ENCODE data around the gene IRF6. TPM values are rescaled to one million over a fixed set of nuclear protein-coding genes. Genes with fewer than 3 reads are reported as not detected.
A peak's percentile ranks its signal among the peaks of the same experiment; 100 is the strongest.

IRF6 gene
- total RNA-seq, 1 donor = 0.94 TPM

- no peak overlapping the region for H3K4me3 ChIP-seq (ENCODE audit: low read length)
- peaks cover 16% of the 10 kb centered on the region for H3K4me1 ChIP-seq (ENCODE audit: insufficient read depth, low read length)
- H3K27me3 ChIP-seq (ENCODE audit: insufficient read depth, low read length) = no peaks in the 10 kb centered on the region
- H3K9me3 ChIP-seq (ENCODE audit: low read depth, low read length) = no peaks in the 10 kb centered on the region
These were observed 24.8 kb upstream of the IRF6 start for GRCh38 chr1:209830722-209831121.

- H3K4me1 ChIP-seq (ENCODE audit: insufficient read depth, low read length) = peaks cover 16% of the 10 kb centered on the region
These were observed 23.8 kb upstream of the IRF6 start for GRCh38 chr1:209829716-209830115.

GRCh38 chr1:209827384-209828262 lies 21.7 kb upstream of the IRF6 start, which contains the start of gene UTP25:
UTP25 (plus strand) TSS chr1:209827972; CDS start chr1:209828064, 92 bp downstream.
- Histone ChIP-seq H3K9me3 (ENCODE audit: low read depth, low read length) (no peaks in the 10 kb centered on the region), H3K4me1 (ENCODE audit: insufficient read depth, low read length) (peaks cover 16% of the 10 kb centered on the region), H3K4me3 (ENCODE audit: low read length) (peak within 1 kb of the TSS; percentile 64), H3K27me3 (ENCODE audit: insufficient read depth, low read length) (peaks cover 5% of the 10 kb centered on the region)

More at GRCh38 chr1:209829716-209830115, 23.8 kb upstream of the IRF6 start:
- Histone ChIP-seq H3K27me3 (ENCODE audit: insufficient read depth, low read length) (peaks cover 2% of the 10 kb centered on the region), H3K4me3 (ENCODE audit: low read length) (no peak overlapping the region), H3K9me3 (ENCODE audit: low read depth, low read length) (no peaks in the 10 kb centered on the region)

GRCh38 chr1:209825591-209826434 lies 19.9 kb upstream of the IRF6 start:
- peaks cover 16% of the 10 kb centered on the region for H3K4me1 ChIP-seq (ENCODE audit: insufficient read depth, low read length)
- no peaks in the 10 kb centered on the region for H3K9me3 ChIP-seq (ENCODE audit: low read depth, low read length)
- H3K27me3 ChIP-seq (ENCODE audit: insufficient read depth, low read length) = peaks cover 8% of the 10 kb centered on the region
- H3K4me3 ChIP-seq (ENCODE audit: low read length) = no peak overlapping the region

GRCh38 chr1:209823143-209824041 lies 17.4 kb upstream of the IRF6 start:
- Histone ChIP-seq H3K27me3 (ENCODE audit: insufficient read depth, low read length) (peaks cover 18% of the 10 kb centered on the region), H3K4me1 (ENCODE audit: insufficient read depth, low read length) (peaks cover 5% of the 10 kb centered on the region), H3K9me3 (ENCODE audit: low read depth, low read length) (no peaks in the 10 kb centered on the region), H3K4me3 (ENCODE audit: low read length) (no peak overlapping the region)

GRCh38 chr1:209822706-209823105 lies 16.8 kb upstream of the IRF6 start:
- Histone ChIP-seq H3K9me3 (ENCODE audit: low read depth, low read length) (no peaks in the 10 kb centered on the region), H3K4me3 (ENCODE audit: low read length) (no peak overlapping the region), H3K27me3 (ENCODE audit: insufficient read depth, low read length) (peaks cover 18% of the 10 kb centered on the region), H3K4me1 (ENCODE audit: insufficient read depth, low read length) (peaks cover 5% of the 10 kb centered on the region)

- Histone ChIP-seq H3K9me3 (ENCODE audit: low read depth, low read length) (no peaks in the 10 kb centered on the region), H3K27me3 (ENCODE audit: insufficient read depth, low read length) (peaks cover 18% of the 10 kb centered on the region), H3K4me1 (ENCODE audit: insufficient read depth, low read length) (no peaks in the 10 kb centered on the region), H3K4me3 (ENCODE audit: low read length) (no peak overlapping the region)
These were observed 15.0 kb upstream of the IRF6 start for GRCh38 chr1:209820986-209821385.

- Histone ChIP-seq H3K4me1 (ENCODE audit: insufficient read depth, low read length) (no peaks in the 10 kb centered on the region), H3K9me3 (ENCODE audit: low read depth, low read length) (no peaks in the 10 kb centered on the region), H3K4me3 (ENCODE audit: low read length) (no peak overlapping the region), H3K27me3 (ENCODE audit: insufficient read depth, low read length) (peaks cover 16% of the 10 kb centered on the region)
These were observed 13.1 kb upstream of the IRF6 start for GRCh38 chr1:209819058-209819457.

GRCh38 chr1:209817691-209818090 lies 11.7 kb upstream of the IRF6 start:
- H3K27me3 ChIP-seq (ENCODE audit: insufficient read depth, low read length) = peaks cover 13% of the 10 kb centered on the region
- H3K4me1 ChIP-seq (ENCODE audit: insufficient read depth, low read length) = no peaks in the 10 kb centered on the region
- no peaks in the 10 kb centered on the region for H3K9me3 ChIP-seq (ENCODE audit: low read depth, low read length)
- H3K4me3 ChIP-seq (ENCODE audit: low read length) = no peak overlapping the region

GRCh38 chr1:209816923-209817322 lies 11.0 kb upstream of the IRF6 start:
- H3K4me3 ChIP-seq (ENCODE audit: low read length) = no peak overlapping the region
- H3K4me1 ChIP-seq (ENCODE audit: insufficient read depth, low read length) = no peaks in the 10 kb centered on the region
- peaks cover 13% of the 10 kb centered on the region for H3K27me3 ChIP-seq (ENCODE audit: insufficient read depth, low read length)
- no peaks in the 10 kb centered on the region for H3K9me3 ChIP-seq (ENCODE audit: low read depth, low read length)

GRCh38 chr1:209815931-209816341 lies 10.0 kb upstream of the IRF6 start:
- Histone ChIP-seq H3K4me3 (ENCODE audit: low read length) (no peak overlapping the region), H3K27me3 (ENCODE audit: insufficient read depth, low read length) (peaks cover 10% of the 10 kb centered on the region), H3K4me1 (ENCODE audit: insufficient read depth, low read length) (no peaks in the 10 kb centered on the region), H3K9me3 (ENCODE audit: low read depth, low read length) (no peaks in the 10 kb centered on the region)

- H3K4me3 ChIP-seq (ENCODE audit: low read length) = no peak overlapping the region
- no peaks in the 10 kb centered on the region for H3K9me3 ChIP-seq (ENCODE audit: low read depth, low read length)
These were observed 9.5 kb upstream of the IRF6 start for GRCh38 chr1:209815490-209815889.

GRCh38 chr1:209813902-209814301 lies 8.0 kb upstream of the IRF6 start:
- Histone ChIP-seq H3K27me3 (ENCODE audit: insufficient read depth, low read length) (peaks cover 2% of the 10 kb centered on the region), H3K9me3 (ENCODE audit: low read depth, low read length) (no peaks in the 10 kb centered on the region), H3K4me1 (ENCODE audit: insufficient read depth, low read length) (no peaks in the 10 kb centered on the region), H3K4me3 (ENCODE audit: low read length) (no peak overlapping the region)

More at GRCh38 chr1:209815490-209815889, 9.5 kb upstream of the IRF6 start:
- H3K27me3 ChIP-seq (ENCODE audit: insufficient read depth, low read length) = peaks cover 10% of the 10 kb centered on the region
- H3K4me1 ChIP-seq (ENCODE audit: insufficient read depth, low read length) = no peaks in the 10 kb centered on the region

- no peak overlapping the region for H3K4me3 ChIP-seq (ENCODE audit: low read length)
- H3K4me1 ChIP-seq (ENCODE audit: insufficient read depth, low read length) = peaks cover 11% of the 10 kb centered on the region
- no peaks in the 10 kb centered on the region for H3K9me3 ChIP-seq (ENCODE audit: low read depth, low read length)
- no peaks in the 10 kb centered on the region for H3K27me3 ChIP-seq (ENCODE audit: insufficient read depth, low read length)
These were observed 4.8 kb upstream of the IRF6 start for GRCh38 chr1:209810783-209811182.
